IMR-90 (cell line): ENCODE results near the gene INTS12. TPM values are rescaled to one million over a fixed set of nuclear protein-coding genes. Genes with fewer than 3 reads are reported as not detected.
"Not testable (repeated sequence)": the region's sequence is repeated elsewhere in the genome, so short reads cannot be mapped to it uniquely, and the experiment has no call there.

ENCODE experiments used
- ATAC-seq: fragments of 200-7000 bp; cut with Tn5 transposase; 2 replicates; pipeline ENCODE4 v1.9.1; 2020; ENCODE audit warnings: low read depth, mild to moderate bottlenecking, moderate library complexity
- BruUV-seq: library from RNA; stranded (reverse); fragments of 400-500 nt; replicated peaks from 2 replicates; lab custom pipeline; 2021; lab: Mats Ljungman, UMichigan
- CTCF ChIA-PET: fragments of 300-600 bp; formaldehyde crosslinking; extraction: SDS; loops from one replicate; lab custom pipeline; 2021; ENCODE audit warnings: antibody characterized with exemption; lab: Yijun Ruan, JAX
- POLR2A ChIA-PET: fragments of 300-600 bp; sonication (Branson Sonifier 250); formaldehyde crosslinking; loops from one replicate; lab custom pipeline; 2022; ENCODE audit warnings: antibody characterized with exemption; ENCODE audit not compliant: unreplicated experiment; lab: Charles Lee
- DNase-seq: peaks from one replicate; pipeline ENCODE4 v3.0.0; 2013
- H2AFZ ChIP-seq: replicated peaks from 2 replicates; pipeline ENCODE3; 2013; ENCODE audit warnings: low read length, mild to moderate bottlenecking; ENCODE audit not compliant: poor library complexity
- H2AK5ac ChIP-seq: 2 replicates; pipeline ENCODE4 v1.6.1; 2013; ENCODE audit warnings: low read depth, low read length, inconsistent platforms
- H2AK9ac ChIP-seq: replicated peaks from 2 replicates; pipeline ENCODE3; 2013; ENCODE audit warnings: mild to moderate bottlenecking, low read depth, low read length, moderate library complexity; ENCODE audit not compliant: poor library complexity
- H2BK120ac ChIP-seq: 2 replicates; pipeline ENCODE4 v1.6.1; 2013; ENCODE audit warnings: low read depth, low read length, inconsistent platforms
- H2BK15ac ChIP-seq: 3 replicates; pipeline ENCODE4 v1.6.1; 2013; ENCODE audit warnings: low read depth, low read length, inconsistent platforms
- H2BK20ac ChIP-seq: 2 replicates; pipeline ENCODE4 v1.6.1; 2013; ENCODE audit warnings: low read depth, mild to moderate bottlenecking, inconsistent platforms, low read length, moderate library complexity
- H2BK5ac ChIP-seq: 2 replicates; pipeline ENCODE4 v1.6.1; 2013; ENCODE audit warnings: mild to moderate bottlenecking, low read depth, low read length, inconsistent platforms; ENCODE audit not compliant: poor library complexity, severe bottlenecking
- H3K14ac ChIP-seq: replicated peaks from 2 replicates; pipeline ENCODE4 v1.6.1; 2013; ENCODE audit warnings: low read depth, low read length, inconsistent platforms
- H3K18ac ChIP-seq: 2 replicates; pipeline ENCODE4 v1.6.1; 2013; ENCODE audit warnings: low read depth, low read length, control low read depth
- H3K23ac ChIP-seq: 2 replicates; pipeline ENCODE4 v1.6.1; 2013; ENCODE audit warnings: low read depth, low read length, inconsistent platforms
- H3K27ac ChIP-seq: 2 replicates; pipeline ENCODE4 v1.5.1; 2013; ENCODE audit warnings: mild to moderate bottlenecking, control low read depth, low read length; ENCODE audit not compliant: insufficient read depth
- H3K27me3 ChIP-seq: 2 replicates; pipeline ENCODE4 v1.6.1; 2013; ENCODE audit warnings: low read length; ENCODE audit not compliant: control insufficient read depth, insufficient read depth
- H3K36me3 ChIP-seq: 2 replicates; pipeline ENCODE4 v1.6.1; 2013; ENCODE audit warnings: low read length, mixed read lengths; ENCODE audit not compliant: control insufficient read depth, insufficient read depth
- H3K4ac ChIP-seq: 2 replicates; pipeline ENCODE4 v1.6.1; 2013; ENCODE audit warnings: low read depth, low read length, inconsistent platforms
- H3K4me1 ChIP-seq: 2 replicates; pipeline ENCODE4 v1.6.1; 2013; ENCODE audit warnings: low read length, mixed read lengths; ENCODE audit not compliant: control insufficient read depth, insufficient read depth
- H3K4me2 ChIP-seq: 2 replicates; pipeline ENCODE4 v1.6.1; 2013; ENCODE audit warnings: low read depth, mild to moderate bottlenecking, control low read depth, low read length, moderate library complexity
- H3K4me3 ChIP-seq: 2 replicates; pipeline ENCODE4 v1.5.1; 2013; ENCODE audit warnings: low read depth, mild to moderate bottlenecking, control low read depth, low read length, moderate library complexity; ENCODE audit not compliant: insufficient read depth
- H3K56ac ChIP-seq: 2 replicates; pipeline ENCODE4 v1.6.1; 2013; ENCODE audit warnings: low read length, inconsistent platforms; ENCODE audit not compliant: insufficient read depth; ENCODE audit errors: extremely low read depth
- H3K79me1 ChIP-seq, 2 experiments: 2 replicates each; pipeline ENCODE4 v1.6.1; 2013; ENCODE audit warnings: low read length in 2 of 2, inconsistent platforms in 1 of 2, low read depth in 1 of 2
- H3K9ac ChIP-seq: 2 replicates; pipeline ENCODE4 v1.6.1; 2013; ENCODE audit warnings: low read depth, low read length, control low read depth
- H3K9me1 ChIP-seq: 2 replicates; pipeline ENCODE4 v1.6.1; 2013; ENCODE audit warnings: low read length, inconsistent platforms; ENCODE audit not compliant: insufficient read depth
- H3K9me3 ChIP-seq: 2 replicates; pipeline ENCODE4 v1.6.1; 2013; ENCODE audit warnings: low read length; ENCODE audit not compliant: control insufficient read depth, insufficient read depth
- H4K20me1 ChIP-seq: 2 replicates; pipeline ENCODE4 v1.6.1; 2013; ENCODE audit warnings: low read length, inconsistent platforms; ENCODE audit not compliant: insufficient read depth
- H4K5ac ChIP-seq: 2 replicates; pipeline ENCODE4 v1.6.1; 2013; ENCODE audit warnings: mild to moderate bottlenecking, low read depth, low read length, control low read depth
- H4K8ac ChIP-seq, 2 experiments: 2 replicates each; pipeline ENCODE4 v1.6.1; 2013; ENCODE audit warnings: low read depth in 2 of 2, low read length in 2 of 2, control low read depth in 1 of 2, inconsistent platforms in 1 of 2
- H4K91ac ChIP-seq: 2 replicates; pipeline ENCODE4 v1.6.1; 2013; ENCODE audit warnings: low read depth, low read length, inconsistent platforms; ENCODE audit not compliant: insufficient read depth
- WGBS, 2 experiments: methylation state at CpG; one replicate each; pipeline versions ENCODE4 v1.1.5 to v1.1.7; 2013; ENCODE audit warnings: missing lambda C conversion rate in 2 of 2; ENCODE audit not compliant: insufficient read length in 1 of 2; ENCODE audit errors: extremely low coverage in 2 of 2; 5-methylcytosine and 5-hydroxymethylcytosine counted together
- dilution Hi-C: fragments of 300-500 bp; cut with HindIII; formaldehyde crosslinking; loops from one replicate; pipeline ENCODE4 v1.14.3; 2018; ENCODE audit warnings: low sequenced_read_pairs; ENCODE audit not compliant: unreplicated experiment
- in situ Hi-C: fragments of 300-500 bp; cut with MboI; formaldehyde crosslinking; loops from 3 replicates; pipeline ENCODE4 v1.14.3; 2019; ENCODE audit warnings: low sequenced_read_pairs, inconsistent platforms, mixed read lengths
- intact Hi-C: fragments of 100-400 bp; cut with micrococcal nuclease; formaldehyde crosslinking; loops from 2 replicates; pipeline ENCODE4 v1.10.0; 2022
- polyA plus RNA-seq, 3 experiments: library from polyadenylated mRNA; depleted of rRNA; stranded (reverse); fragments of >200 nt; gene quantifications; 2 replicates each; pipeline ENCODE4 v1.2.3, GENCODE V29; 2012; ENCODE audit warnings: low replicate concordance in 1 of 3
- total RNA-seq: library from RNA; depleted of rRNA; stranded (reverse); fragments of >200 nt; gene quantifications from 2 replicates; pipeline ENCODE4 v1.2.3, GENCODE V29; 2012

INTS12 gene
- total and polyA plus RNA-seq, 2 of the 4 experiments (the other 2 are of a cell fraction) = 27.5 to 36.0 TPM

DNA sequence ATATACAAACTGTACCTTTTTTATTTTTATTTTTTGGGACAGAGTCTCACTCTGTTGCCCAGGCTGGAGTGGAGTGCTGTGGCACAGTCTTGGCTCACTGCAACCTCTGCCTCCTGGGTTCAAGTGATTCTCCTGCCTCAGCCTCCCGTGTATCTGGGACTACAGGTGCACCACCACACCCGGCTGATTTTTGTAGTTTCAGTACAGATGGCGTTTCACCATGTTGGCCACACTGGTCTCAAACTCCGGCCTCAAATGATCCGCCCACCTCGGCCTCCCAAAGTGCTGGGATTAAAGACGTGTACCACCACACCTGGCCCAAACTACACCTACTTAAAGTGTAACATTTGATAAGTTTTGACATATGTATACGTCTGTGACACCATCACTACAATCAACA is 12.7 kb downstream of the INTS12 start:
- H2BK5ac ChIP-seq, H2BK120ac ChIP-seq, ATAC-seq, dilution Hi-C loops, intact Hi-C loops, H3K56ac ChIP-seq, H3K79me1 ChIP-seq, H3K4me3 ChIP-seq, H3K14ac ChIP-seq, H2AK9ac ChIP-seq, H4K5ac ChIP-seq, H3K4me2 ChIP-seq, H3K36me3 ChIP-seq, H3K9me3 ChIP-seq, H2AFZ ChIP-seq, H2BK15ac ChIP-seq, H3K23ac ChIP-seq, H4K8ac ChIP-seq, H3K4ac ChIP-seq, BruUV-seq, H2BK20ac ChIP-seq, H3K4me1 ChIP-seq, H2AK5ac ChIP-seq, H4K20me1 ChIP-seq, DNase-seq, H3K27ac ChIP-seq, CTCF ChIA-PET, POLR2A ChIA-PET, H3K18ac ChIP-seq, H3K27me3 ChIP-seq, H3K9me1 ChIP-seq, H3K9ac ChIP-seq, in situ Hi-C loops, H4K91ac ChIP-seq: not testable (repeated sequence)
- 100% methylated on average over 3 of the region's 8 CpGs; no CpG with 5 or more reads in 1 of the 2 experiments for WGBS, 2 experiments

DNA sequence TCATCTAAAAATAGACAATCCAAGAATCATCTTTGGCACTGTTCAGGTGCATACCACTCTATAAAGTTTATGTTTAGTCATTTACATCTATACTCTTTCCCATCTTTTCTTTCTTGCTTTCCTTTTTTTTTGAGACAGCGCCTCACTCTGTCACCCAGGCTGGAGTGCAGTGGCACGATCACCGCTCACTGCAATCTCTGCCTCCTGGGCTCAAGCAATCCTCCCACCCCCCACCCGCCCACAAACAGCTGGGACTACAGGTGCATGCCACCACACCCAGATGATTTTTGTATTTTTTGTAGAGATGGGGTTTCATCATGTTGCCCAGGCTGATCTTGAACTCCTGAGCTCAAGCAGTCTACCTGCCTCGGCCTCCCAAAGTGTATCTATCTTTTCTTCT is 13.7 kb downstream of the INTS12 start:
- dilution Hi-C loops, in situ Hi-C loops: not testable (repeated sequence)

More for the DNA sequence above, 13.7 kb downstream of the INTS12 start:
- H3K27me3 ChIP-seq, H3K79me1 ChIP-seq, CTCF ChIA-PET, DNase-seq, H2BK120ac ChIP-seq, H3K23ac ChIP-seq, H3K36me3 ChIP-seq, H2AFZ ChIP-seq, intact Hi-C loops, H3K4me2 ChIP-seq, H3K9me1 ChIP-seq, H2BK20ac ChIP-seq, H3K9me3 ChIP-seq, H3K4me1 ChIP-seq, BruUV-seq, H3K56ac ChIP-seq, H3K9ac ChIP-seq, POLR2A ChIA-PET, H2BK5ac ChIP-seq, H4K8ac ChIP-seq, H4K20me1 ChIP-seq, ATAC-seq, H3K4ac ChIP-seq, H2BK15ac ChIP-seq, H3K14ac ChIP-seq, H2AK5ac ChIP-seq, H3K18ac ChIP-seq, H4K5ac ChIP-seq, H3K27ac ChIP-seq, H2AK9ac ChIP-seq, H3K4me3 ChIP-seq, H4K91ac ChIP-seq: not testable (repeated sequence)
- WGBS, 2 experiments = no CpG with 5 or more reads among the region's 5 CpGs
